ENCODE results near the gene SDF4.

GRCh38 chr1:1197551-1198422 is 34.0 kb downstream of the SDF4 start:
- TF ChIP-seq, protein P1, sequence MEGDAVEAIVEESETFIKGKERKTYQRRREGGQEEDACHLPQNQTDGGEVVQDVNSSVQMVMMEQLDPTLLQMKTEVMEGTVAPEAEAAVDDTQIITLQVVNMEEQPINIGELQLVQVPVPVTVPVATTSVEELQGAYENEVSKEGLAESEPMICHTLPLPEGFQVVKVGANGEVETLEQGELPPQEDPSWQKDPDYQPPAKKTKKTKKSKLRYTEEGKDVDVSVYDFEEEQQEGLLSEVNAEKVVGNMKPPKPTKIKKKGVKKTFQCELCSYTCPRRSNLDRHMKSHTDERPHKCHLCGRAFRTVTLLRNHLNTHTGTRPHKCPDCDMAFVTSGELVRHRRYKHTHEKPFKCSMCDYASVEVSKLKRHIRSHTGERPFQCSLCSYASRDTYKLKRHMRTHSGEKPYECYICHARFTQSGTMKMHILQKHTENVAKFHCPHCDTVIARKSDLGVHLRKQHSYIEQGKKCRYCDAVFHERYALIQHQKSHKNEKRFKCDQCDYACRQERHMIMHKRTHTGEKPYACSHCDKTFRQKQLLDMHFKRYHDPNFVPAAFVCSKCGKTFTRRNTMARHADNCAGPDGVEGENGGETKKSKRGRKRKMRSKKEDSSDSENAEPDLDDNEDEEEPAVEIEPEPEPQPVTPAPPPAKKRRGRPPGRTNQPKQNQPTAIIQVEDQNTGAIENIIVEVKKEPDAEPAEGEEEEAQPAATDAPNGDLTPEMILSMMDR (IDR thresholded peaks at IDR 0.05; ENCODE audit: low read length) = no peak
- TF ChIP-seq EZH2 (IDR thresholded peaks at IDR 0.05; ENCODE audit: borderline replicate concordance, low read length) = no peak

All from OCI-LY1 (cell line).